ENCODE data around the gene STOML1. TPM values are rescaled to one million over a fixed set of nuclear protein-coding genes. Genes with fewer than 3 reads are reported as not detected.

The STOML1 gene
- total RNA-seq, 1 experiment from 2014 or later, result 2.5 TPM

GRCh38 chr15:73997986-73998385 lies 5.9 kb upstream of the STOML1 start:
- no peak overlapping the region for H2BK120ac ChIP-seq (ENCODE audit: low read depth, low read length, poor library complexity, severe bottlenecking)
- H2BK12ac ChIP-seq (ENCODE audit: insufficient read length, low read depth, low read length), result no peak overlapping the region
- H3K4me1 ChIP-seq (ENCODE audit: insufficient read depth, low read length), result no peaks in the 10 kb centered on the region
- H3K27ac ChIP-seq (ENCODE audit: insufficient read length, low read depth, low read length), result no peak overlapping the region
- H4K8ac ChIP-seq (replicated peaks; ENCODE audit: insufficient read length, low read depth, low read length), result no peak overlapping the region
- H3K4me3 Mint-ChIP-seq, result no peak overlapping the region
- no peak overlapping the region for H4K5ac ChIP-seq (ENCODE audit: insufficient read length, low read depth, low read length)
- no peak overlapping the region for H3K27ac Mint-ChIP-seq
- no peak overlapping the region for H3K14ac ChIP-seq (ENCODE audit: insufficient read depth, low read length)
- no peak for TF ChIP-seq CTCF (conservative IDR thresholded peaks at IDR 0.05)
- WGBS (ENCODE audit: extremely low coverage, insufficient read length, low lambda C conversion rate), result no CpG with 5 or more reads among the region's 27 CpGs
- H3K79me2 ChIP-seq (ENCODE audit: insufficient read depth, low read length), result no peaks in the 10 kb centered on the region; the same call in 1 of the 2 replicates
- H2BK15ac ChIP-seq (ENCODE audit: low read depth, low read length), result no peak overlapping the region
- no peak overlapping the region for H2AFZ ChIP-seq (ENCODE audit: low read length)
- H2BK20ac ChIP-seq (ENCODE audit: low read depth, low read length, poor library complexity, severe bottlenecking), result no peak overlapping the region
- H3K23me2 ChIP-seq (ENCODE audit: insufficient read length, low read depth, low read length, poor library complexity, severe bottlenecking), result peaks cover 8% of the 10 kb centered on the region
- H3K9me3 Mint-ChIP-seq, result no peaks in the 10 kb centered on the region; a peak in 1 of 5 replicates
- H3T11ph ChIP-seq (ENCODE audit: low read length), result no peak overlapping the region
- H3K23ac ChIP-seq (ENCODE audit: insufficient read length, low read depth, low read length), result no peak overlapping the region
- H3K9me3 ChIP-seq (ENCODE audit: control insufficient read depth, low read depth, low read length), result no peaks in the 10 kb centered on the region
- H2AK5ac ChIP-seq (ENCODE audit: insufficient read length, low read length), result no peak overlapping the region
- no peaks in the 10 kb centered on the region for H4K20me1 ChIP-seq (ENCODE audit: control insufficient read depth, insufficient read depth, insufficient read length)
- H3K4me2 ChIP-seq (ENCODE audit: insufficient read depth, insufficient read length, low read length), result no peak overlapping the region
- peaks cover 9% of the 10 kb centered on the region for H3K27me3 Mint-ChIP-seq (ENCODE audit: low read depth)
- H3K79me1 ChIP-seq (ENCODE audit: insufficient read depth, low read depth, low read length, poor library complexity, severe bottlenecking), result peaks cover 3% of the 10 kb centered on the region
- DNase-seq, result no peak
- no peak overlapping the region for H4K91ac ChIP-seq (ENCODE audit: insufficient read length, low read depth, low read length)
- H3K4ac ChIP-seq (ENCODE audit: low read depth, low read length), result no peak overlapping the region
- H3K18ac ChIP-seq (ENCODE audit: insufficient read length, low read depth, low read length), result no peak overlapping the region
- peaks cover 15 to 26% of the 10 kb centered on the region in 2 experiments for H3K4me1 Mint-ChIP-seq
- no peak overlapping the region for H3K56ac ChIP-seq (ENCODE audit: insufficient read length, low read depth, low read length)
- no peak overlapping the region for H3K9ac ChIP-seq (ENCODE audit: extremely low read depth, insufficient read length, low read length)
- peaks cover 0 to 19% (median 13%) of the 10 kb centered on the region in 3 experiments; a peak in 6 of 7 replicates for H3K36me3 Mint-ChIP-seq (ENCODE audit: insufficient read depth in 1 of 3, low read depth in 3 of 3)
- no peak overlapping the region for H2BK5ac ChIP-seq (ENCODE audit: insufficient read length, low read length)
- no peaks in the 10 kb centered on the region for H3K27me3 ChIP-seq (ENCODE audit: insufficient read depth, low read length)

Measured in H9 (cell line).